ENCODE measurements around the gene RBL1. TPM values are rescaled to one million over a fixed set of nuclear protein-coding genes. Genes with fewer than 3 reads are reported as not detected.
"Not testable (repeated sequence)": the region's sequence is repeated elsewhere in the genome, so short reads cannot be mapped to it uniquely, and the experiment has no call there.

RBL1 gene, protein sequence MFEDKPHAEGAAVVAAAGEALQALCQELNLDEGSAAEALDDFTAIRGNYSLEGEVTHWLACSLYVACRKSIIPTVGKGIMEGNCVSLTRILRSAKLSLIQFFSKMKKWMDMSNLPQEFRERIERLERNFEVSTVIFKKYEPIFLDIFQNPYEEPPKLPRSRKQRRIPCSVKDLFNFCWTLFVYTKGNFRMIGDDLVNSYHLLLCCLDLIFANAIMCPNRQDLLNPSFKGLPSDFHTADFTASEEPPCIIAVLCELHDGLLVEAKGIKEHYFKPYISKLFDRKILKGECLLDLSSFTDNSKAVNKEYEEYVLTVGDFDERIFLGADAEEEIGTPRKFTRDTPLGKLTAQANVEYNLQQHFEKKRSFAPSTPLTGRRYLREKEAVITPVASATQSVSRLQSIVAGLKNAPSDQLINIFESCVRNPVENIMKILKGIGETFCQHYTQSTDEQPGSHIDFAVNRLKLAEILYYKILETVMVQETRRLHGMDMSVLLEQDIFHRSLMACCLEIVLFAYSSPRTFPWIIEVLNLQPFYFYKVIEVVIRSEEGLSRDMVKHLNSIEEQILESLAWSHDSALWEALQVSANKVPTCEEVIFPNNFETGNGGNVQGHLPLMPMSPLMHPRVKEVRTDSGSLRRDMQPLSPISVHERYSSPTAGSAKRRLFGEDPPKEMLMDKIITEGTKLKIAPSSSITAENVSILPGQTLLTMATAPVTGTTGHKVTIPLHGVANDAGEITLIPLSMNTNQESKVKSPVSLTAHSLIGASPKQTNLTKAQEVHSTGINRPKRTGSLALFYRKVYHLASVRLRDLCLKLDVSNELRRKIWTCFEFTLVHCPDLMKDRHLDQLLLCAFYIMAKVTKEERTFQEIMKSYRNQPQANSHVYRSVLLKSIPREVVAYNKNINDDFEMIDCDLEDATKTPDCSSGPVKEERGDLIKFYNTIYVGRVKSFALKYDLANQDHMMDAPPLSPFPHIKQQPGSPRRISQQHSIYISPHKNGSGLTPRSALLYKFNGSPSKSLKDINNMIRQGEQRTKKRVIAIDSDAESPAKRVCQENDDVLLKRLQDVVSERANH
- total RNA-seq: 23.2 TPM
- polyA plus RNA-seq: 2.4 TPM

GRCh38 chr20:37095599-37096414 lies at the start of gene RBL1:
Gene RBL1, minus strand, starts transcription at chr20:37095997. Its CDS starts 69 bp downstream, at chr20:37095928.
- DNase-seq (ENCODE audit: extremely low spot score): peak; percentile 74
- Histone ChIP-seq H3K36me3 (ENCODE audit: insufficient read depth) (no peaks in the 10 kb centered on the region), H3K27ac (ENCODE audit: low read depth) (no peak within 1 kb of the TSS), H3K4me3 (ENCODE audit: low read depth, low read length) (peak within 1 kb of the TSS; percentile 65), H3K4me1 (ENCODE audit: insufficient read depth) (no peaks in the 10 kb centered on the region)
- under 1% methylated on average over 58 of the region's 58 CpGs for WGBS

- DNase-seq (ENCODE audit: extremely low spot score): no peak
- Histone ChIP-seq H3K4me3 (ENCODE audit: low read depth, low read length) (no peak overlapping the region), H3K36me3 (ENCODE audit: insufficient read depth) (no peaks in the 10 kb centered on the region), H3K4me1 (ENCODE audit: insufficient read depth) (no peaks in the 10 kb centered on the region), H3K27ac (ENCODE audit: low read depth) (no peak overlapping the region)
- WGBS: 93% methylated on average over 8 of the region's 8 CpGs
Observed at GRCh38 chr20:37144856-37145404, 49.1 kb upstream of the RBL1 start.

- WGBS: 67% methylated on average over 3 of the region's 3 CpGs
- no peak for DNase-seq (ENCODE audit: extremely low spot score)
- H3K4me1 ChIP-seq (ENCODE audit: insufficient read depth): no peaks in the 10 kb centered on the region
- no peak overlapping the region for H3K4me3 ChIP-seq (ENCODE audit: low read depth, low read length)
- H3K36me3 ChIP-seq (ENCODE audit: insufficient read depth): no peaks in the 10 kb centered on the region
- H3K27ac ChIP-seq (ENCODE audit: low read depth): no peak overlapping the region
Observed at GRCh38 chr20:37142708-37143107, 46.9 kb upstream of the RBL1 start.

DNA sequence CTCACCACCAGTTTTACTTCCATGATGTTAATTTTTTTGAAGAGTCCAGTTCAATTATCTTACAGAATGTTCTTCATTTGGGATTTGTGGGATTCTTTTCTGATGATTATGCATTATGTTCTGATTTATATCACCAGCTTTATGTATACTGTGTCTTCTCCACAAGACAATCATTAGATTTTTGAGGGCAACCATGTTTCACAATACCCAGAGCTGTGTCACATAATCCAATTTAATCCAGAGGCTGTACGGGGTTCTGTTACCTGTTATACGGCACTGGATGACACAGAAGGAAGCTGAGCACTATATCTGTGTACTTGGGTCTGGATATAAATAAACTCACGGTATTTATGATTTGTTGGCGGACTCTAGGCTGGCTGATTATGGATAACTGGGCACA lies 41.8 kb upstream of the RBL1 start:
- Histone ChIP-seq H3K36me3 (ENCODE audit: insufficient read depth) (no peaks in the 10 kb centered on the region), H3K27ac (ENCODE audit: low read depth) (no peak overlapping the region), H3K4me3 (ENCODE audit: low read depth, low read length) (no peak overlapping the region), H3K4me1 (ENCODE audit: insufficient read depth) (no peaks in the 10 kb centered on the region)
- WGBS: 77% methylated on average over 4 of the region's 4 CpGs
- DNase-seq (ENCODE audit: extremely low spot score): no peak

DNA sequence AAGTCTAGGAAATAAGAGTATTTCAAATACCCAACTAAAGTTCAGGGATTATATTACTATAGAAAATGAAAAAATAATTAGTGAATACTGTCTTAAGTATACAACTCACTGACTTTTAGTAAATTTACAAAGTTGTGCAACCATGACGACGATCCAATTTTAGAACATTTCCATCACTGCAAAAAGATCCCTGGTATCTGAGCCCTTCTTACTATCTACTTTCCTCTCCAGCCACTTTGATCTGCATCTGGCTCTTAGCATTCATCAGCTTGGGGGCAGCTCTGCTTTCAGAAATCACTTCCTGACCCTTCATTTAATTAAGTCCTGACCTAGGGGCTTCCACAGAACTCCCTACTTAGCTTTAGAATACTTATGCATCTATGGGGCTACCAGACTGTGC lies 38.2 kb upstream of the RBL1 start:
- WGBS: 86% methylated on average over 2 of the region's 2 CpGs
- DNase-seq (ENCODE audit: extremely low spot score): no peak
- no peak overlapping the region for H3K27ac ChIP-seq (ENCODE audit: low read depth)
- no peak overlapping the region for H3K4me3 ChIP-seq (ENCODE audit: low read depth, low read length)
- no peaks in the 10 kb centered on the region for H3K4me1 ChIP-seq (ENCODE audit: insufficient read depth)
- no peaks in the 10 kb centered on the region for H3K36me3 ChIP-seq (ENCODE audit: insufficient read depth)

- no peaks in the 10 kb centered on the region for H3K36me3 ChIP-seq (ENCODE audit: insufficient read depth)
- no peak for DNase-seq (ENCODE audit: extremely low spot score)
- no peak overlapping the region for H3K4me3 ChIP-seq (ENCODE audit: low read depth, low read length)
- WGBS: 76% methylated on average over 3 of the region's 3 CpGs
- no peak overlapping the region for H3K27ac ChIP-seq (ENCODE audit: low read depth)
- H3K4me1 ChIP-seq (ENCODE audit: insufficient read depth): no peaks in the 10 kb centered on the region
Observed at GRCh38 chr20:37131486-37131885, 35.7 kb upstream of the RBL1 start.

DNA sequence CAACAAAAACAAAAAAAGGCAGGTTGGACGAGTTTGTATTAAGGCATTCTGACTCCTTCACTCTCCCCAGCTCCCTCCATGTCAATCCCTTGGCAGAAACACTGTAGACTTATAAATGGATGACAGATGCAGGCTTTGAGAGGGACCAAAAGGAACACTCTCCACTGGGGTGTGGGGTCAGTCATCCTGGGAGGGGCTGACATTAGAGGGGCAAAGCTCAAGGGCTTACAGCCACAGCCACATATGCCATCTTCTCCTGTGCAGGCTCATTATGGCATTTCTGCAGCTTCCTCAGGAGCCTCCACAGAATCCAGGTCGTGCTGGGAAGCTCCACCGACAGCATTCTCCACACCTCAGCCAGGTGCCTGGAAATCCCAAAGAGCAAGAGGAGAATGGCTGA lies 33.0 kb upstream of the RBL1 start:
- Histone ChIP-seq H3K4me3 (ENCODE audit: low read depth, low read length) (no peak overlapping the region), H3K4me1 (ENCODE audit: insufficient read depth) (no peaks in the 10 kb centered on the region), H3K36me3 (ENCODE audit: insufficient read depth) (no peaks in the 10 kb centered on the region), H3K27ac (ENCODE audit: low read depth) (no peak overlapping the region)
- 78% methylated on average over 3 of the region's 3 CpGs for WGBS
- no peak for DNase-seq (ENCODE audit: extremely low spot score)

GRCh38 chr20:37126290-37126689 lies 30.5 kb upstream of the RBL1 start:
- WGBS: 94% methylated on average over 20 of the region's 30 CpGs
- H3K36me3 ChIP-seq (ENCODE audit: insufficient read depth); DNase-seq (ENCODE audit: extremely low spot score); H3K4me1 ChIP-seq (ENCODE audit: insufficient read depth); H3K27ac ChIP-seq (ENCODE audit: low read depth); H3K4me3 ChIP-seq (ENCODE audit: low read depth, low read length): not testable (repeated sequence)

- Histone ChIP-seq H3K27ac (ENCODE audit: low read depth) (no peak overlapping the region), H3K36me3 (ENCODE audit: insufficient read depth) (no peaks in the 10 kb centered on the region), H3K4me1 (ENCODE audit: insufficient read depth) (no peaks in the 10 kb centered on the region), H3K4me3 (ENCODE audit: low read depth, low read length) (no peak overlapping the region)
- DNase-seq (ENCODE audit: extremely low spot score): no peak
- WGBS: 79% methylated on average over 6 of the region's 6 CpGs
Observed at GRCh38 chr20:37123441-37123840, 27.6 kb upstream of the RBL1 start.

DNA sequence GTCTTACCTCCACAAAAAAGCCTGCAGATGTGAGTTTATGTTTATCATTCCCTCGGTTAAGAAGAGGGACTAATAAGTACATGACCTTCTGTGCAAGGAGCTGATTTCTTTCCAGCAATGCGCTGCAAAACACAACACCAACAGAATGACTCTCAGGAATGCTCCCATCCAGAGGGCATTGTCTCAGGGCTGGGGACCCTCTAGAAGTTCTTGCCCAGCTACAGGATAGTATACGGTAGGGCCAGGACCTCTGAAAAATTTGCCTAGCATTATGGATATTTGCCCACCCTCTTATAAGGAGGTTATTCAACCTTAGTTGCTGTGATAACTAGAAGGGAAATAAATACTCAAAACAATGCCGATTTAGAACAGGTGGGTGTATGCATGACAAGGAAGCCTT lies 24.7 kb upstream of the RBL1 start:
- H3K27ac ChIP-seq (ENCODE audit: low read depth): no peak overlapping the region
- no peaks in the 10 kb centered on the region for H3K36me3 ChIP-seq (ENCODE audit: insufficient read depth)
- WGBS: 78% methylated on average over 4 of the region's 4 CpGs
- no peak for DNase-seq (ENCODE audit: extremely low spot score)
- no peak overlapping the region for H3K4me3 ChIP-seq (ENCODE audit: low read depth, low read length)
- no peaks in the 10 kb centered on the region for H3K4me1 ChIP-seq (ENCODE audit: insufficient read depth)

DNA sequence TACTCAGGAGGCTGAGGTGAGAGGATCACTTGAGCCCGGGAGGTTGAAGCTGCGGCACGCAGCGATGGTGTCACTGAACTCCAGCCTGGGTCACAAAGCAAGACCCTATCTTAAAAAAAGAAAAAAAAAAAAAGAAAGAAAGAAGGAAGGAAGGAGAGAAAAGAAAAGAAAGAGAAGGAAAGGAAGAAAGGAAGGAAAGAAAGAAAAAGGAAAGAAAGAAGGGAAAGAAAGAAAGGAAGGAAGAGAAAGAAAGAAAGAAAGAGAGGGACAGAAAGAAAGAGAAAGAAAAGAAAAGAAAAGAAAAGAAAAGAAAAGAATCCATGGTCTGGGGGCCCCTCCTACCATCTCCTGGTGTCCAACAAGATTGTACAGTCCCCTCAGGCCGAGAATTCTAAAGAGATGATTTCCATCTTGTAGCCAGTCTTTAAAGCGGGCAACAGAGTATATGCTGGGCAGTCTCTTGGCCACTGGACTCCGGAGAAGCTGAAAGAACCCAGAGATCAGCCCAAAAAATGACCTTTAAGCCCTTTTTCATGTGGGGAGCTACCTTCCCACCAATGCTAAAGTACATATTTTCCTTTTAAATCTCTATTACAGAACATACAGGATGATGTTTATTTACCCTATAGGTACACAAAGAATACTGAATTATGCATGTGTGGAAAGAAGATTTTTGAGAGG lies 23.7 kb upstream of the RBL1 start:
- Histone ChIP-seq H3K27ac (ENCODE audit: low read depth) (no peak overlapping the region), H3K36me3 (ENCODE audit: insufficient read depth) (no peaks in the 10 kb centered on the region), H3K4me1 (ENCODE audit: insufficient read depth) (no peaks in the 10 kb centered on the region), H3K4me3 (ENCODE audit: low read depth, low read length) (no peak overlapping the region)
- no peak for DNase-seq (ENCODE audit: extremely low spot score)
- 92% methylated on average over 7 of the region's 7 CpGs for WGBS

DNA sequence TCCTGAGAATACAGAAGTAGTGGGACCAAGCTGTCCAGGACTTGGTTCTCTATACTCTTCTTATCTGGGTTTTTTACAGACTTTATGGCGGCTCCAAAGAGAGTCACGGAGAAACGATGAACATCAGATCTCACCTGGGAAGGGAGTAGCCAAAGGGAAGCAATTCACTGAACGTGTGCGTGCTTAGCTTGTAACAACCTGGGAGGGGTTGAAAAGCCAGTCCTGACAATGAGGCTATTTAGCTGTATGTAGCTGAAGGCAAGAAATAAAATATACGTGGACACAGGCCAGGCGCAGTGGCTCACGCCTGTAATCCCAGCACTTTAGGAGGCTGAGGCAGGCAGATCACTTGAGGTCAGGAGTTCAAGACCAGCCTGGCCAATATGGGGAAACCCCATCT lies 18.2 kb upstream of the RBL1 start:
- Histone ChIP-seq H3K36me3 (ENCODE audit: insufficient read depth) (no peaks in the 10 kb centered on the region), H3K4me3 (ENCODE audit: low read depth, low read length) (no peak overlapping the region), H3K4me1 (ENCODE audit: insufficient read depth) (no peaks in the 10 kb centered on the region), H3K27ac (ENCODE audit: low read depth) (no peak overlapping the region)
- WGBS: 94% methylated on average over 8 of the region's 8 CpGs
- DNase-seq (ENCODE audit: extremely low spot score): no peak

All from urinary bladder (tissue), 4 donors.